ELR (cell line): ENCODE results near the gene LRP1-AS.
A peak's percentile ranks its signal among the peaks of the same experiment; 100 is the strongest.

Source experiments
- DNase-seq: peaks from one replicate; pipeline ENCODE4 v3.0.0-alpha.2; 2015; ENCODE audit warnings: low read depth

Gene LRP1-AS

GRCh38 chr12:57146961-57147944 is at the start of gene LRP1-AS:
Gene LRP1-AS (minus strand): TSS chr12:57147619.
- DNase-seq = peak; percentile 89

DNA sequence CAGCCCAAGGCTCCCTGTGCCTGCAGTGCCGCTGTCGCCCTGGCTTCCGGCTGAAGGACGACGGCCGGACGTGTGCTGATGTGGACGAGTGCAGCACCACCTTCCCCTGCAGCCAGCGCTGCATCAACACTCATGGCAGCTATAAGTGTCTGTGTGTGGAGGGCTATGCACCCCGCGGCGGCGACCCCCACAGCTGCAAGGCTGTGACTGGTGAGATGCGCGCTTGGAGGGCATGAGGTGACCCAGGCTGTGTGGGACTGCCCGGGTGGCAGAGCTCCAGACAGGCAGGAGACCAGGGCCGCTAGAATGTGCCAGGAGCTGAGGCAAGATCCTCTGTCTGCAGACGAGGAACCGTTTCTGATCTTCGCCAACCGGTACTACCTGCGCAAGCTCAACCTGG is 49.5 kb upstream of the LRP1-AS start:
- DNase-seq = no peak

GRCh38 chr12:57196439-57196838 is 49.0 kb upstream of the LRP1-AS start:
- no peak for DNase-seq

DNA sequence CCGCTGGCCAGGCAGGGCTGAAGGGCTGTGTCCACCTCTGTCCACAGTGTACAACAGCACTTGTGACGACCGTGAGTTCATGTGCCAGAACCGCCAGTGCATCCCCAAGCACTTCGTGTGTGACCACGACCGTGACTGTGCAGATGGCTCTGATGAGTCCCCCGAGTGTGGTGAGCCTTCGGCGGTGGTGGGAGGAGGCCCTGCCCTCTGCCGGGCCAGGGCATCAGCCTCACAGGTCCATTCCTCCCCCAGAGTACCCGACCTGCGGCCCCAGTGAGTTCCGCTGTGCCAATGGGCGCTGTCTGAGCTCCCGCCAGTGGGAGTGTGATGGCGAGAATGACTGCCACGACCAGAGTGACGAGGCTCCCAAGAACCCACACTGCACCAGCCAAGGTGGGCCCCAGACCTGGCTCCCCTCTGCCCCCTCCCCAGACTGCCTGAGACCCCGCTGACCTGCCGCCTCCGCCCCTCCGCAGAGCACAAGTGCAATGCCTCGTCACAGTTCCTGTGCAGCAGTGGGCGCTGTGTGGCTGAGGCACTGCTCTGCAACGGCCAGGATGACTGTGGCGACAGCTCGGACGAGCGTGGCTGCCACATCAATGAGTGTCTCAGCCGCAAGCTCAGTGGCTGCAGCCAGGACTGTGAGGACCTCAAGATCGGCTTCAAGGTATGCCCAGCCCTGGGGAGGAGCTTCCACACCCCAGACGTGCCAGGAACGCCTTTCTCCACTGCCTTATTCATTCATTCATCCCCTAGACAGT is 48.4 kb upstream of the LRP1-AS start:
- DNase-seq = no peak

- no peak for DNase-seq
Measured at GRCh38 chr12:57195186-57195585, 47.8 kb upstream of the LRP1-AS start.

DNA sequence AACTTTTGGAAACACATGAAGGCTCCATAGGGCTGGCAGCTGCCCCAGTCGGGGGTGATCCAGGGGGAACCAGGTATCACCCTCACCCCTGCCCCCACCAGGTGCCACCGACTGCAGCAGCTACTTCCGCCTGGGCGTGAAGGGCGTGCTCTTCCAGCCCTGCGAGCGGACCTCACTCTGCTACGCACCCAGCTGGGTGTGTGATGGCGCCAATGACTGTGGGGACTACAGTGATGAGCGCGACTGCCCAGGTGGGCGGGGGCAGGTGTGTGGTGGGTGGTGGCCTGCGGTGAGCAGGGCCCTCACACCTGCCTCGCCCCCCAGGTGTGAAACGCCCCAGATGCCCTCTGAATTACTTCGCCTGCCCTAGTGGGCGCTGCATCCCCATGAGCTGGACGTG is 46.8 kb upstream of the LRP1-AS start:
- no peak for DNase-seq

- DNase-seq = no peak
Measured at GRCh38 chr12:57193706-57194245, 46.4 kb upstream of the LRP1-AS start.

GRCh38 chr12:57192920-57193319 is 45.5 kb upstream of the LRP1-AS start:
- no peak for DNase-seq

DNA sequence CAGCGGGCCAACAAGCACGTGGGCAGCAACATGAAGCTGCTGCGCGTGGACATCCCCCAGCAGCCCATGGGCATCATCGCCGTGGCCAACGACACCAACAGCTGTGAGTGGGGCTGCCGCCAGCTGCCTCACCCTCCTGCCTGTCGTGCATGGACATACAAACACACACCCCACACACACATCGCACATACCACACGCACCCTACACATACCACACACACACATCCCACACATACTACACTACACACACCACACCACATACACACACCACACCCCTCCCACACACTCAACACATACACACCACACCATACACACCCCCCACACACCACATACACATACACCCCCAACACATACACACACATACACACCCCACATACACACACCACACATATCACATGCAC is 44.0 kb upstream of the LRP1-AS start:
- no peak for DNase-seq

DNA sequence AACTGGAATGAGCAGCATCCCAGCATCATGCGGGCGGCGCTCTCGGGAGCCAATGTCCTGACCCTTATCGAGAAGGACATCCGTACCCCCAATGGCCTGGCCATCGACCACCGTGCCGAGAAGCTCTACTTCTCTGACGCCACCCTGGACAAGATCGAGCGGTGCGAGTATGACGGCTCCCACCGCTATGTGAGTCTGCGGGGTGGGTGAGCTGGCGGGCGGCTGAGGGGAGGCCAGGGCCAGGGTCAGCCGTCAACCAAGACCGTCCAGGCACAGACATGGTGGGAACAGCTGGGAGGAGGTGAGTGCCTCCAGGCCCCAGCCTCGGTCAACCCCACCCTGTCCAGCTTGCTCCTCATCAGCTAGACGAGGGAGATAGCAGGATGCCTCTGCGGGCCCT is 43.4 kb upstream of the LRP1-AS start:
- DNase-seq = no peak

DNA sequence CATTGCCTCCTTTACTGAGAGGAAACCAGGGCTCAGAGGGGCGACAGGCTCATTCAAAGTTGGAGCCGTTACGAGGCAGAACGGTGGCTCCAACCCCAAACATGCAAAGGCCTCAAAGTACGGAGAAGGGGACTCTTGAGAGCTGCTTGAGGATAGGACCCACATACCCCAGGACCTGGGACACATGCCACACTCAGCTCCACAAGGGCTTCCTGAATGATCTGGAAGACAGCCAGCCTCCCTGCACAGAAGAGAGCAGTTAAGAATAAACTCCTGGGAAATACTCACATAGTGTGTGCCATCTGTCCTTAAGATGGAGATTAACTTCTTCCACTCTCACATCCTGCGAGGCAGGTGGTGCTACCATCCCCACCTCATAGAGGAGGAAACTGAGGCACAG is 42.6 kb upstream of the LRP1-AS start:
- DNase-seq = no peak

DNA sequence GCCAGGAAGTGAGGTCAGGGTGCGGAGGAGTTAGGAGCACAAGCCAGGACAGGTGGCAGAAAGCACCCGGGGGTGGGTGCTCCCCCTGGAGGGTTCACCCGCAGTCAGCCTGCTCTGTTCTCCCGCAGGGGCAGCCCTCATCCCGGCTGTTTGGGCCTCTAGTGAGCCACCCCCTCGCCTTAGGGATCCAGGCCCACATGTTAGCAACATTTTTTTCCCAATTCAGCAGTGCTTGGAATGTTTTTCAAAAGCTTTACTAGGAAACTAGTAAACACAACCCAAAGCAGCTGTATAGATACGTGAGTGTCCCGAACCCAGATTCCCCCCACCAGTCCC is 40.6 kb upstream of the LRP1-AS start:
- no peak for DNase-seq

GRCh38 chr12:57187222-57188089 is 40.0 kb upstream of the LRP1-AS start:
- DNase-seq = no peak

GRCh38 chr12:57185906-57186508 is 38.6 kb upstream of the LRP1-AS start:
- no peak for DNase-seq

DNA sequence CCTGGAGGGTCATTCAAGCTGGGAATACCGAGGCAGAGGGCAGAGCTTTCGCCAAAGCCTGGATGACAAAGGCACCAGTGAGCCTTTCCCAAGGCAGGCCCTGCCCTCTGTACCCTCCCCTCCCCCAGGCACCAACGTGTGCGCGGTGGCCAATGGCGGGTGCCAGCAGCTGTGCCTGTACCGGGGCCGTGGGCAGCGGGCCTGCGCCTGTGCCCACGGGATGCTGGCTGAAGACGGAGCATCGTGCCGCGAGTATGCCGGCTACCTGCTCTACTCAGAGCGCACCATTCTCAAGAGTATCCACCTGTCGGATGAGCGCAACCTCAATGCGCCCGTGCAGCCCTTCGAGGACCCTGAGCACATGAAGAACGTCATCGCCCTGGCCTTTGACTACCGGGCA is 38.0 kb upstream of the LRP1-AS start:
- DNase-seq = no peak

GRCh38 chr12:57183939-57184725 is 36.7 kb upstream of the LRP1-AS start:
- no peak for DNase-seq

DNA sequence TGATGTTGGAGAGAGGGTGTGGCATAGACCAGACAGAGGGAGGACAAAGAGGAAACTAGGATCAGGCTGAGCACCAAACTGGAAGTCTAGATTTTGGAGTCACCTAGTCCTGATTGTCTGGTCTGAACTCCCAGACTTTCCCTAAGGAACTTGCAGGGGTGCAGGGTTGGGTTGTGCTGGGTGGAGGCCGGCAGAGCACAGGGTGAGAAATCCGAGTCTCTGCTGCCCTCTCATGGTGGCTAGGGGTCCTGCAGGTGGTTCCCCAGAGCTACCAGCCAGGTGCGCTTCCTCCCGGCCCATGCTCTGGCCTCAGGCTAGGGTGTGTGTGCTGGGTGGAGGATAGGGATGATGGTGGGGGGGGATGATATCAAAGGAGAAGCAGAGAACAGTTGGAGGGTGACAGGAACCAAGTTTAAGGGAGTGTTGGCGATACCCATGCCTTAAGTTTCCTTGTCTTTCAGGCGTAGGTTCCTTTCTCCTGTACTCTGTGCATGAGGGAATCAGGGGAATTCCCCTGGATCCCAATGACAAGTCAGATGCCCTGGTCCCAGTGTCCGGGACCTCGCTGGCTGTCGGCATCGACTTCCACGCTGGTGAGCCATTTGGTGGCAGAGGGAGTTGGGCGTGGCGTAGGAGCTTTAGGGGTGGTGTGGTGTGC is 35.6 kb upstream of the LRP1-AS start:
- peak; percentile 77 for DNase-seq

- DNase-seq = no peak
Measured at GRCh38 chr12:57181561-57182155, 34.2 kb upstream of the LRP1-AS start.

DNA sequence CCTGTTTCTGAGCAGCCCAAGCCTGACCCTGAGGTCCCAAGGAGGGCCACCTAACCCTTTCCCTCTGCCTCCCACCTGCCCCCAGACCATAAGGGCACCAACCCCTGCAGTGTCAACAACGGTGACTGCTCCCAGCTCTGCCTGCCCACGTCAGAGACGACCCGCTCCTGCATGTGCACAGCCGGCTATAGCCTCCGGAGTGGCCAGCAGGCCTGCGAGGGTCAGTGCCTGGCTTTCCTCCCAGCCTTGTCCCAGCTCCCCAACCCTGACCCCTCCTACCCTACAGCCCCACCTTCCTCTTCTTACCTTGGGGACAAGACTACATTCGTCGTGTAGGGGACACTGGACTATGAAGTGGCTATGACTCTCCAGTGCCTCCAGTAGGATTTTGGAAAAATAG is 33.7 kb upstream of the LRP1-AS start:
- no peak for DNase-seq
